Natural killer cell (primary cell): Measurements from ENCODE around the gene CD79B. TPM values are rescaled to one million over a fixed set of nuclear protein-coding genes. Genes with fewer than 3 reads are reported as not detected.

Experiments used
- ATAC-seq, 3 donors: fragments of 150-1000 bp in 2 of 3; fragments of 200-7000 bp in 1 of 3; cut with Tn5 transposase; 1 replicate in 1 of 3; 2 replicates in 2 of 3; pipeline ENCODE4 v1.10.0; 2021; ENCODE audit warnings: mild to moderate bottlenecking in 2 of 3, moderate library complexity in 2 of 3
- DNase-seq, 2 donors: peaks; one replicate each; pipeline versions ENCODE4 v3.0.0 to v3.0.0-alpha.2; 2013 to 2021; ENCODE audit warnings: mixed read lengths in 1 of 2
- H3K27ac ChIP-seq: one replicate; pipeline ENCODE4 v1.5.1; 2013; ENCODE audit warnings: mild to moderate bottlenecking, low read length
- H3K27me3 ChIP-seq: one replicate; pipeline ENCODE4 v1.6.1; 2013; ENCODE audit warnings: low read length; ENCODE audit not compliant: control insufficient read depth, insufficient read depth
- H3K36me3 ChIP-seq: one replicate; pipeline ENCODE4 v1.6.1; 2013; ENCODE audit warnings: low read length; ENCODE audit not compliant: control insufficient read depth, insufficient read depth
- H3K4me1 ChIP-seq: one replicate; pipeline ENCODE4 v1.6.1; 2013; ENCODE audit warnings: low read length; ENCODE audit not compliant: control insufficient read depth, insufficient read depth
- H3K4me3 ChIP-seq: one replicate; pipeline ENCODE4 v1.5.1; 2013; ENCODE audit warnings: low read length
- H3K9me3 ChIP-seq: one replicate; pipeline ENCODE4 v1.6.1; 2013; ENCODE audit warnings: low read length; ENCODE audit not compliant: control insufficient read depth, insufficient read depth
- H3K27ac Mint-ChIP-seq, 2 donors: one replicate each; pipeline ENCODE4 v1.8.0; 2022; ENCODE audit warnings: mild to moderate bottlenecking in 2 of 2, mixed read lengths in 2 of 2, moderate library complexity in 1 of 2
- H3K27me3 Mint-ChIP-seq, 2 donors: one replicate each; pipeline ENCODE4 v1.8.0; 2022; ENCODE audit warnings: low read depth in 2 of 2, mixed read lengths in 2 of 2
- H3K36me3 Mint-ChIP-seq: one replicate; pipeline ENCODE4 v1.8.0; 2022; ENCODE audit warnings: mixed read lengths
- H3K4me1 Mint-ChIP-seq, 2 donors: one replicate each; pipeline ENCODE4 v1.8.0; 2022; ENCODE audit warnings: mixed read lengths in 2 of 2
- H3K4me3 Mint-ChIP-seq: one replicate; pipeline ENCODE4 v1.8.0; 2022; ENCODE audit warnings: mild to moderate bottlenecking, moderate library complexity, mixed read lengths
- H3K9me3 Mint-ChIP-seq, 2 donors: one replicate each; pipeline ENCODE4 v1.8.0; 2022; ENCODE audit warnings: mixed read lengths in 2 of 2
- WGBS: methylation state at CpG from one replicate; pipeline ENCODE4 v1.1.7; 2013; ENCODE audit warnings: missing lambda C conversion rate; ENCODE audit not compliant: insufficient coverage; 5-methylcytosine and 5-hydroxymethylcytosine counted together
- intact Hi-C: fragments of 100-400 bp; cut with micrococcal nuclease; formaldehyde crosslinking; loops from one replicate; pipeline ENCODE4 v1.14.2; 2022
- total RNA-seq, 4 donors: library from RNA; stranded (reverse); fragments of 120-200 nt in 1 of 4; gene quantifications; one replicate each; pipeline versions ENCODE4 v1.2.3 to v1.2.4, GENCODE V29; 2013 to 2022
- TF ChIP-seq, protein P1 (sequence below): fragments of 200-600 bp; IDR thresholded peaks from one replicate; pipeline ENCODE4 v1.8.0; 2022; ENCODE audit warnings: antibody characterized with exemption

The CD79B gene
- total RNA-seq, 3 donors from 2014 or later (not counting 1 experiment from before 2014, with no cell fraction given): 26.9 to 28.9 (median 27.2) TPM

DNA sequence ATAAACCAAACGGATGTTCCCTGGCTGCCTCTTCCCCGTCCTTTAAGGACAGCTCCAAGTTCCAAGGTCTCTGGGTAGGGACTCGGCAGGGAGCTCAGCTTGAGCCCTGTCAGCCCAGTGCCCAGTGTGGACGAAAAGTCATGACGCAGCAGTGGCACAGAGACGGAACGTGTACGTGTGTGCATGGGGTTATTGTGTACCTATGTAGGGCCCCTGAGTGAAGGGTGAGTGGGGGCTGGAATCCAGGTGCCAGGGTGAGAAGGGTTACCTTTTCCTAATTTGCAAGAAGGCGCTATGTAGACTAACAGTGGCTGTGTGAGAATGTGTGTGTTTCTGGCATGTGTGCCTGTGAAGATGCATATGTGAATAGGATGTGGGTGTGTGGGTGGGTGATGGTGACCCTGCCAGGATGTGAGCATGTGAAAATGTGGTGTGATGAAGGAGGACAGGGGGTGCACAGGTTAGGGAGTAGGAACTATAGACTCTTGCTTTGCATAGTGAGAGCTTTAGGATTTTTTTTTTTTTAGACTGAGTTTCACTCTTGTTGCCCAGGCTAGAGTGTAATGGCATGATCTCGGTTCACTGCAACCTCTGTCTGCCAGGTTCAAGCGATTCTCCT, 34.6 kb upstream of the CD79B start:
- peak in 1 of 2 donors; percentile 66 for DNase-seq
- H3K9me3 ChIP-seq: no peaks in the 10 kb centered on the region
- no peaks in the 10 kb centered on the region for H3K36me3 Mint-ChIP-seq
- intact Hi-C loops: no loop called here
- H3K4me3 Mint-ChIP-seq: peak overlapping the region; percentile 38
- peak overlapping the region in 1 of 2 donors; percentile 53 for H3K27ac Mint-ChIP-seq
- H3K4me1 Mint-ChIP-seq: peaks cover 21 to 37% of the 10 kb centered on the region in 2 donors
- TF ChIP-seq, protein P1, sequence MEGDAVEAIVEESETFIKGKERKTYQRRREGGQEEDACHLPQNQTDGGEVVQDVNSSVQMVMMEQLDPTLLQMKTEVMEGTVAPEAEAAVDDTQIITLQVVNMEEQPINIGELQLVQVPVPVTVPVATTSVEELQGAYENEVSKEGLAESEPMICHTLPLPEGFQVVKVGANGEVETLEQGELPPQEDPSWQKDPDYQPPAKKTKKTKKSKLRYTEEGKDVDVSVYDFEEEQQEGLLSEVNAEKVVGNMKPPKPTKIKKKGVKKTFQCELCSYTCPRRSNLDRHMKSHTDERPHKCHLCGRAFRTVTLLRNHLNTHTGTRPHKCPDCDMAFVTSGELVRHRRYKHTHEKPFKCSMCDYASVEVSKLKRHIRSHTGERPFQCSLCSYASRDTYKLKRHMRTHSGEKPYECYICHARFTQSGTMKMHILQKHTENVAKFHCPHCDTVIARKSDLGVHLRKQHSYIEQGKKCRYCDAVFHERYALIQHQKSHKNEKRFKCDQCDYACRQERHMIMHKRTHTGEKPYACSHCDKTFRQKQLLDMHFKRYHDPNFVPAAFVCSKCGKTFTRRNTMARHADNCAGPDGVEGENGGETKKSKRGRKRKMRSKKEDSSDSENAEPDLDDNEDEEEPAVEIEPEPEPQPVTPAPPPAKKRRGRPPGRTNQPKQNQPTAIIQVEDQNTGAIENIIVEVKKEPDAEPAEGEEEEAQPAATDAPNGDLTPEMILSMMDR: no peak
- H3K27me3 Mint-ChIP-seq: no peaks in the 10 kb centered on the region
- H3K4me3 ChIP-seq: no peak overlapping the region
- H3K27me3 ChIP-seq: no peaks in the 10 kb centered on the region
- ATAC-seq: peak; percentile 82 to 94 (median 94)
- H3K9me3 Mint-ChIP-seq: no peaks in the 10 kb centered on the region
- peaks cover 31% of the 10 kb centered on the region for H3K4me1 ChIP-seq
- H3K36me3 ChIP-seq: no peaks in the 10 kb centered on the region
- WGBS: 79% methylated on average over 11 of the region's 11 CpGs
- H3K27ac ChIP-seq: no peak overlapping the region

DNA sequence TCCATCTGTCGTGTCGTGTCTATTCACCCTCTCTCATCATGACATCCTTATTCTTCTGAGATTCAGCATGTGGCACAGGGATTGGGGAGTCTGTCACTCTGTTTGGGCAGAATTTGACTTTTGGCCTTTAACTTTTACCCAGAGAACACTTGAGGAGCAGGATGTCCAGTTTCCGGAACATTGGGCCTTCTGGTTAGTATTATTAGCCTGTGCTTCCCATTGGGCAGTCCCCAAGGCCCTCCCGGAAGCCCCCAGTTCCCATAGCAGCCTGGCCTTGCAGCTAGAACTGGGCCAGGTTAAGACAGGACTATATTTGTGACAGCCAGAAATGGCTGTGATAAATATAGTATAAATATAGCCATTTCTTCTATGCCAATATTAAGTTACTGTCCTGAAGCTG, 31.0 kb upstream of the CD79B start:
- no peak overlapping the region for H3K4me3 Mint-ChIP-seq
- H3K36me3 Mint-ChIP-seq: no peaks in the 10 kb centered on the region
- H3K36me3 ChIP-seq: no peaks in the 10 kb centered on the region
- H3K27me3 Mint-ChIP-seq: no peaks in the 10 kb centered on the region
- no peaks in the 10 kb centered on the region for H3K9me3 Mint-ChIP-seq
- H3K4me3 ChIP-seq: no peak overlapping the region
- intact Hi-C loops: no loop called here
- peak overlapping the region in 1 of 2 donors; percentile 15 for H3K27ac Mint-ChIP-seq
- ATAC-seq: no peak
- peaks cover 29% of the 10 kb centered on the region for H3K4me1 ChIP-seq
- peaks cover 17 to 31% of the 10 kb centered on the region in 2 donors for H3K4me1 Mint-ChIP-seq
- H3K9me3 ChIP-seq: no peaks in the 10 kb centered on the region
- DNase-seq: no peak
- TF ChIP-seq, protein P1: no peak
- WGBS: 99% methylated on average over 4 of the region's 4 CpGs
- no peaks in the 10 kb centered on the region for H3K27me3 ChIP-seq
- no peak overlapping the region for H3K27ac ChIP-seq

DNA sequence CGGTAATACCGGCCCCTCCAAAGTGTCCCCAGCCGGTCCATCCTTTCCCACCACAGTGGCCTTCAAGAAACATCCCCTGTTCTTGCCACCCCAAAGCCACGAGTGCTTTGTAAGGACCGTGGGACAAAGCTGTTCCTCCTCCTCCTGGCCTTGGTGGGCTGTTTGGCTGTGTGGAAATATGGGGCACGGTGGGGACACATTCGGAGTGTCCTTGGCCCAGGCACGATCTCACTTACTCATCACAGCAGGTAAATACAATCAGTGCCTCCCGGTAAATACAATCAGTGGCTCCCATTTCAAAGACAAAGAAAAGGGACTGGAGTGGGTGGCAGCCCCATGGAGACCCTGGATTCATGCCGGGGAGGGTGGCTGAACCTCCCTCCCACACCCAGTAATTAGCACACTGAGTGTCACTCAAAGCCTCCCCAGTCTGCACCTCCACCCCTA, 30.2 kb upstream of the CD79B start:
- Histone ChIP-seq H3K27me3 (no peaks in the 10 kb centered on the region), H3K4me1 (peaks cover 25% of the 10 kb centered on the region), H3K9me3 (no peaks in the 10 kb centered on the region), H3K27ac (no peak overlapping the region), H3K36me3 (no peaks in the 10 kb centered on the region), H3K4me3 (no peak overlapping the region)
- 93% methylated on average over 9 of the region's 10 CpGs for WGBS
- H3K9me3 Mint-ChIP-seq: no peaks in the 10 kb centered on the region
- peaks cover 14 to 28% of the 10 kb centered on the region in 2 donors for H3K4me1 Mint-ChIP-seq
- no peaks in the 10 kb centered on the region for H3K27me3 Mint-ChIP-seq
- TF ChIP-seq, protein P1: no peak
- H3K36me3 Mint-ChIP-seq: no peaks in the 10 kb centered on the region
- peak overlapping the region; percentile 13 for H3K4me3 Mint-ChIP-seq
- DNase-seq (no peak), ATAC-seq (no peak)
- intact Hi-C loops: no loop called here
- peak overlapping the region in 1 of 2 donors; percentile 77 for H3K27ac Mint-ChIP-seq
